Measurements from ENCODE around the gene ATP2A3. TPM values are rescaled to one million over a fixed set of nuclear protein-coding genes. Genes with fewer than 3 reads are reported as not detected.

The ATP2A3 gene
- total RNA-seq, 1 experiment from 2014 or later: 3.3 TPM

DNA sequence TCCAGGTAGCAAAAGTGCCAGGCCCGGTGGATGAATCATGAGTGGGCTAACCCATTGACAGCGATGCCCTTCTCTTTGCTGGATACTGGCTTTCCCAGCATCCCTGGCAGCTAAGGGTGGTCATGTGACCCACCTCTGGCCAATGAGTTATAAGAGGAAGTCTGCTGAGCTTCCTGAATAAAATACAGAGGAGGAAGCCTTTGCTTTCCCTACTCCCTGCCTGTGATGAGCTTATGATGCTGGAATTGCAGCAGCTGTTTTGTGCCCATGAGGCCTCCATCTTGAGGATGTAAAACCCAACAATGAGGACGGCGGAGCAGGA is 15.0 kb upstream of the ATP2A3 start:
- CTCF ChIA-PET: no interaction called here
- Histone ChIP-seq H3K4me3 (ENCODE audit: low read length) (no peak overlapping the region), H4K20me1 (ENCODE audit: low read length) (no peaks in the 10 kb centered on the region), H3K27ac (ENCODE audit: low read length) (no peak overlapping the region), H3K79me2 (ENCODE audit: low read length) (no peaks in the 10 kb centered on the region), H3K4me1 (ENCODE audit: insufficient read depth, low read length) (no peaks in the 10 kb centered on the region), H3K9ac (ENCODE audit: low read length) (no peak overlapping the region), H3F3A (ENCODE audit: low read length, unreplicated experiment) (no peaks in the 10 kb centered on the region), H3K9me3 (ENCODE audit: low read length) (no peaks in the 10 kb centered on the region), H3K27me3 (ENCODE audit: low read length) (no peaks in the 10 kb centered on the region), H2AFZ (ENCODE audit: low read length) (no peak overlapping the region), H3K9me2 (replicated peaks; ENCODE audit: low read length) (no peaks in the 10 kb centered on the region), H3K36me3 (ENCODE audit: low read depth, low read length) (no peaks in the 10 kb centered on the region), H3K4me2 (ENCODE audit: low read length) (no peak overlapping the region)
- BruUV-seq (replicated peaks): no TSS peak
- no peak for TF ChIP-seq CTCF (conservative IDR thresholded peaks at IDR 0.05; ENCODE audit: low read depth, low read length)
- no peak for TF ChIP-seq EZH2phosphoT487 (IDR thresholded peaks at IDR 0.05; ENCODE audit: borderline replicate concordance, low read length)
- no peak for TF ChIP-seq EZH2 (IDR thresholded peaks at IDR 0.05; ENCODE audit: low read length, unreplicated experiment)
- ATAC-seq (no peak), DNase-seq (no peak)
- intact Hi-C loops (cut with micrococcal nuclease): no loop called here
- POLR2A ChIA-PET (ENCODE audit: unreplicated experiment): no interaction called here

- H3K27me3 ChIP-seq (ENCODE audit: low read length): no peaks in the 10 kb centered on the region
- H2AFZ ChIP-seq (ENCODE audit: low read length): no peak overlapping the region
- H3K79me2 ChIP-seq (ENCODE audit: low read length): no peaks in the 10 kb centered on the region
- no peaks in the 10 kb centered on the region for H3K4me1 ChIP-seq (ENCODE audit: insufficient read depth, low read length)
- H4K20me1 ChIP-seq (ENCODE audit: low read length): no peaks in the 10 kb centered on the region
- no peak overlapping the region for H3K27ac ChIP-seq (ENCODE audit: low read length)
- ChIA-PET POLR2A (ENCODE audit: unreplicated experiment) (no interaction called here), CTCF (no interaction called here)
- ATAC-seq (peak; percentile 65), DNase-seq (peak; percentile 59)
- H3F3A ChIP-seq (ENCODE audit: low read length, unreplicated experiment): no peaks in the 10 kb centered on the region
- TF ChIP-seq EZH2phosphoT487 (IDR thresholded peaks at IDR 0.05; ENCODE audit: borderline replicate concordance, low read length) (no peak), CTCF (conservative IDR thresholded peaks at IDR 0.05; ENCODE audit: low read depth, low read length) (no peak), EZH2 (IDR thresholded peaks at IDR 0.05; ENCODE audit: low read length, unreplicated experiment) (no peak)
- no peak overlapping the region for H3K9ac ChIP-seq (ENCODE audit: low read length)
- intact Hi-C loops (cut with micrococcal nuclease): no loop called here
- H3K36me3 ChIP-seq (ENCODE audit: low read depth, low read length): no peaks in the 10 kb centered on the region
- H3K4me2 ChIP-seq (ENCODE audit: low read length): no peak overlapping the region
- no peak overlapping the region for H3K4me3 ChIP-seq (ENCODE audit: low read length)
- H3K9me2 ChIP-seq (replicated peaks; ENCODE audit: low read length): no peaks in the 10 kb centered on the region
- no peaks in the 10 kb centered on the region for H3K9me3 ChIP-seq (ENCODE audit: low read length)
- no TSS peak for BruUV-seq (replicated peaks)
These were observed 14.4 kb upstream of the ATP2A3 start for GRCh38 chr17:3978421-3979289.

- Histone ChIP-seq H3K4me2 (ENCODE audit: low read length) (no peak overlapping the region), H3K9me3 (ENCODE audit: low read length) (no peaks in the 10 kb centered on the region), H3K79me2 (ENCODE audit: low read length) (no peaks in the 10 kb centered on the region), H3K9ac (ENCODE audit: low read length) (no peak overlapping the region), H2AFZ (ENCODE audit: low read length) (no peak overlapping the region), H3K27ac (ENCODE audit: low read length) (no peak overlapping the region), H3K9me2 (replicated peaks; ENCODE audit: low read length) (no peaks in the 10 kb centered on the region), H3K36me3 (ENCODE audit: low read depth, low read length) (no peaks in the 10 kb centered on the region), H3K27me3 (ENCODE audit: low read length) (no peaks in the 10 kb centered on the region), H3K4me1 (ENCODE audit: insufficient read depth, low read length) (no peaks in the 10 kb centered on the region), H3F3A (ENCODE audit: low read length, unreplicated experiment) (no peaks in the 10 kb centered on the region), H3K4me3 (ENCODE audit: low read length) (no peak overlapping the region), H4K20me1 (ENCODE audit: low read length) (no peaks in the 10 kb centered on the region)
- no peak for DNase-seq
- ATAC-seq: no peak
- CTCF ChIA-PET: no interaction called here
- BruUV-seq (replicated peaks): no TSS peak
- POLR2A ChIA-PET (ENCODE audit: unreplicated experiment): no interaction called here
- TF ChIP-seq EZH2phosphoT487 (IDR thresholded peaks at IDR 0.05; ENCODE audit: borderline replicate concordance, low read length) (no peak), CTCF (conservative IDR thresholded peaks at IDR 0.05; ENCODE audit: low read depth, low read length) (no peak), EZH2 (IDR thresholded peaks at IDR 0.05; ENCODE audit: low read length, unreplicated experiment) (no peak)
- intact Hi-C loops (cut with micrococcal nuclease): no loop called here
These were observed 13.2 kb upstream of the ATP2A3 start for GRCh38 chr17:3977387-3977786.
